ENCODE data around the gene REXO5. TPM values are rescaled to one million over a fixed set of nuclear protein-coding genes. Genes with fewer than 3 reads are reported as not detected.
A peak's percentile ranks its signal among the peaks of the same experiment; 100 is the strongest.

REXO5 gene
- total RNA-seq, 1 experiment from 2014 or later: 8.5 TPM

DNA sequence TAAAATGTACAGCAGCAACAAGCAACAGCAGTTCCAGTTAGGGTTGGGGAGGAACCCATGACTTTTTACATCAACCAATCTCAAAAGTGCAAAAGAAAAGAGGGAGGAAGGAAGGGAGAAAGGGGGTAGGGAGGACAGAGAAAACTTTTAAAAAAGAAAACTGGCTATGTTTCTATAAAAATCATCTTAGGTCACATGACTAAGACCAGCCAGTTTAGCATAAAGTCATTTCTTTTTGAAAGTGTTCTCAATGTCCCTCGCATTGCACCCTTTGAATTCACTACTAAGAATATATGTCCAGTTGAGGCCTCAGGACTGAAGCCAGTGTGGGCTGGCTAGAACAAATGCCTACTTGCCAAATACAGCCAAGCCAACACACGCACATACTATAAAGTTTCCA is 64.9 kb downstream of the REXO5 start (continued):
- TF ChIP-seq, protein P1, sequence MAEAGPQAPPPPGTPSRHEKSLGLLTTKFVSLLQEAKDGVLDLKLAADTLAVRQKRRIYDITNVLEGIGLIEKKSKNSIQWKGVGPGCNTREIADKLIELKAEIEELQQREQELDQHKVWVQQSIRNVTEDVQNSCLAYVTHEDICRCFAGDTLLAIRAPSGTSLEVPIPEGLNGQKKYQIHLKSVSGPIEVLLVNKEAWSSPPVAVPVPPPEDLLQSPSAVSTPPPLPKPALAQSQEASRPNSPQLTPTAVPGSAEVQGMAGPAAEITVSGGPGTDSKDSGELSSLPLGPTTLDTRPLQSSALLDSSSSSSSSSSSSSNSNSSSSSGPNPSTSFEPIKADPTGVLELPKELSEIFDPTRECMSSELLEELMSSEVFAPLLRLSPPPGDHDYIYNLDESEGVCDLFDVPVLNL (CRISPR knock-in tag; IDR thresholded peaks at IDR 0.05; ENCODE audit: borderline replicate concordance, low read depth): no peak
- TF ChIP-seq FOXP1 (CRISPR knock-in tag; IDR thresholded peaks at IDR 0.05; ENCODE audit: borderline replicate concordance): no peak
- TF ChIP-seq, protein P2, sequence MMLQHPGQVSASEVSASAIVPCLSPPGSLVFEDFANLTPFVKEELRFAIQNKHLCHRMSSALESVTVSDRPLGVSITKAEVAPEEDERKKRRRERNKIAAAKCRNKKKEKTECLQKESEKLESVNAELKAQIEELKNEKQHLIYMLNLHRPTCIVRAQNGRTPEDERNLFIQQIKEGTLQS (CRISPR knock-in tag; conservative IDR thresholded peaks at IDR 0.05): no peak

DNA sequence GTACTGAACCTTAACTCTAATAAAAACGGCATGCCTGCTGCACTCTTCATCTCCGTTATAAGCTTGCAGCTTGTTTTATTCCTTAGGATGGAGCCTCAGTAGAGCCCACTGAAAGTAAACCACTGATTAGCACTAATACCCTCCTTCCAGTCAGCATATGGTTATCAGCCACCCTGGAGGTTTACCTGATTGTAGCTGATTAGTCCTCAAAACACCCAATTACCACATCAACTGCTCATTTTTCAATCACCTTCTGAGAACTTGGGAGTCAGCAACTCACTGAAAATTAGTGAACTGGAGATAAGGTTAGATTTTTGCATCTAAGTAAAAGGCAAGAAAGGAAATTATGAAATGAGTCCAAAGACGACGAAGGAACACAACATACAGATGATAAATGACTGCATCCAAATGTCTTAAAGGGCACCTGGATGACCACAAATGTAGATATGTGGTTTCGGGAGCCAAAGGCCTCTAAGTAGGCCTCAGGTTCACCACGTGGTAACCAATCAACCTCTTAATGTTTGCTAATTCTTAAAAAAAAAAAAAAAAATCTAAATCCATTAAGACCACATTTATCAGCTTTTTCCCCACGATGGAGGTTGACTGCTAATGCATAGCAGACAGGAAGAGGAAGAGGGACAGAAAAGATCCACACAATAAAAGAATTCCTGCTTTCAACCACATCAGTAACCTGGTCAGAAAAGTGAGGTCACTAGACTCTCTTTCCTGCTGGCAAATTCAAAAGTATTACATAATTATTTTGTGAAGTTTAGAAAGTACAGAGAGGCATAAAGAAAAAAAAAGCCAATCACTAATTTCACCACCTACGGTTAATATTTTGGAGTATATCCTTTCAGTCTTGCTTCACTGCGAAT is 65.9 kb downstream of the REXO5 start:
- H3K36me3 Mint-ChIP-seq: no peaks in the 10 kb centered on the region
- no peak for DNase-seq (ENCODE audit: low spot score)
- ChIA-PET POLR2A (no interaction called here), CTCF (no interaction called here)
- H3K4me3 Mint-ChIP-seq: no peak overlapping the region
- H3K27ac Mint-ChIP-seq: 0 out of 2 replicates have a peak overlapping the region, but pooled peaks have one; percentile 28
- TF ChIP-seq HMGA2 (CRISPR knock-in tag; IDR thresholded peaks at IDR 0.05) (no peak), FOXK1 (CRISPR knock-in tag; IDR thresholded peaks at IDR 0.05) (no peak), ETV6 (CRISPR knock-in tag; IDR thresholded peaks at IDR 0.05) (no peak), SMAD4 (CRISPR knock-in tag; IDR thresholded peaks at IDR 0.05) (no peak), ZNF317 (CRISPR knock-in tag; IDR thresholded peaks at IDR 0.05; ENCODE audit: borderline replicate concordance, low read depth) (no peak), ZNF263 (CRISPR knock-in tag; IDR thresholded peaks at IDR 0.05; ENCODE audit: low read depth) (no peak), PRRX2 (CRISPR knock-in tag; IDR thresholded peaks at IDR 0.05) (no peak)
- TF ChIP-seq, protein P3, sequence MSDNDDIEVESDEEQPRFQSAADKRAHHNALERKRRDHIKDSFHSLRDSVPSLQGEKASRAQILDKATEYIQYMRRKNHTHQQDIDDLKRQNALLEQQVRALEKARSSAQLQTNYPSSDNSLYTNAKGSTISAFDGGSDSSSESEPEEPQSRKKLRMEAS (CRISPR knock-in tag; IDR thresholded peaks at IDR 0.05): no peak
- TF ChIP-seq, protein P4, sequence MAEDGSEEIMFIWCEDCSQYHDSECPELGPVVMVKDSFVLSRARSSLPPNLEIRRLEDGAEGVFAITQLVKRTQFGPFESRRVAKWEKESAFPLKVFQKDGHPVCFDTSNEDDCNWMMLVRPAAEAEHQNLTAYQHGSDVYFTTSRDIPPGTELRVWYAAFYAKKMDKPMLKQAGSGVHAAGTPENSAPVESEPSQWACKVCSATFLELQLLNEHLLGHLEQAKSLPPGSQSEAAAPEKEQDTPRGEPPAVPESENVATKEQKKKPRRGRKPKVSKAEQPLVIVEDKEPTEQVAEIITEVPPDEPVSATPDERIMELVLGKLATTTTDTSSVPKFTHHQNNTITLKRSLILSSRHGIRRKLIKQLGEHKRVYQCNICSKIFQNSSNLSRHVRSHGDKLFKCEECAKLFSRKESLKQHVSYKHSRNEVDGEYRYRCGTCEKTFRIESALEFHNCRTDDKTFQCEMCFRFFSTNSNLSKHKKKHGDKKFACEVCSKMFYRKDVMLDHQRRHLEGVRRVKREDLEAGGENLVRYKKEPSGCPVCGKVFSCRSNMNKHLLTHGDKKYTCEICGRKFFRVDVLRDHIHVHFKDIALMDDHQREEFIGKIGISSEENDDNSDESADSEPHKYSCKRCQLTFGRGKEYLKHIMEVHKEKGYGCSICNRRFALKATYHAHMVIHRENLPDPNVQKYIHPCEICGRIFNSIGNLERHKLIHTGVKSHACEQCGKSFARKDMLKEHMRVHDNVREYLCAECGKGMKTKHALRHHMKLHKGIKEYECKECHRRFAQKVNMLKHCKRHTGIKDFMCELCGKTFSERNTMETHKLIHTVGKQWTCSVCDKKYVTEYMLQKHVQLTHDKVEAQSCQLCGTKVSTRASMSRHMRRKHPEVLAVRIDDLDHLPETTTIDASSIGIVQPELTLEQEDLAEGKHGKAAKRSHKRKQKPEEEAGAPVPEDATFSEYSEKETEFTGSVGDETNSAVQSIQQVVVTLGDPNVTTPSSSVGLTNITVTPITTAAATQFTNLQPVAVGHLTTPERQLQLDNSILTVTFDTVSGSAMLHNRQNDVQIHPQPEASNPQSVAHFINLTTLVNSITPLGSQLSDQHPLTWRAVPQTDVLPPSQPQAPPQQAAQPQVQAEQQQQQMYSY (CRISPR knock-in tag; IDR thresholded peaks at IDR 0.05): no peak
- TF ChIP-seq, protein P1 (CRISPR knock-in tag; IDR thresholded peaks at IDR 0.05; ENCODE audit: borderline replicate concordance, low read depth): no peak
- TF ChIP-seq, protein P5, sequence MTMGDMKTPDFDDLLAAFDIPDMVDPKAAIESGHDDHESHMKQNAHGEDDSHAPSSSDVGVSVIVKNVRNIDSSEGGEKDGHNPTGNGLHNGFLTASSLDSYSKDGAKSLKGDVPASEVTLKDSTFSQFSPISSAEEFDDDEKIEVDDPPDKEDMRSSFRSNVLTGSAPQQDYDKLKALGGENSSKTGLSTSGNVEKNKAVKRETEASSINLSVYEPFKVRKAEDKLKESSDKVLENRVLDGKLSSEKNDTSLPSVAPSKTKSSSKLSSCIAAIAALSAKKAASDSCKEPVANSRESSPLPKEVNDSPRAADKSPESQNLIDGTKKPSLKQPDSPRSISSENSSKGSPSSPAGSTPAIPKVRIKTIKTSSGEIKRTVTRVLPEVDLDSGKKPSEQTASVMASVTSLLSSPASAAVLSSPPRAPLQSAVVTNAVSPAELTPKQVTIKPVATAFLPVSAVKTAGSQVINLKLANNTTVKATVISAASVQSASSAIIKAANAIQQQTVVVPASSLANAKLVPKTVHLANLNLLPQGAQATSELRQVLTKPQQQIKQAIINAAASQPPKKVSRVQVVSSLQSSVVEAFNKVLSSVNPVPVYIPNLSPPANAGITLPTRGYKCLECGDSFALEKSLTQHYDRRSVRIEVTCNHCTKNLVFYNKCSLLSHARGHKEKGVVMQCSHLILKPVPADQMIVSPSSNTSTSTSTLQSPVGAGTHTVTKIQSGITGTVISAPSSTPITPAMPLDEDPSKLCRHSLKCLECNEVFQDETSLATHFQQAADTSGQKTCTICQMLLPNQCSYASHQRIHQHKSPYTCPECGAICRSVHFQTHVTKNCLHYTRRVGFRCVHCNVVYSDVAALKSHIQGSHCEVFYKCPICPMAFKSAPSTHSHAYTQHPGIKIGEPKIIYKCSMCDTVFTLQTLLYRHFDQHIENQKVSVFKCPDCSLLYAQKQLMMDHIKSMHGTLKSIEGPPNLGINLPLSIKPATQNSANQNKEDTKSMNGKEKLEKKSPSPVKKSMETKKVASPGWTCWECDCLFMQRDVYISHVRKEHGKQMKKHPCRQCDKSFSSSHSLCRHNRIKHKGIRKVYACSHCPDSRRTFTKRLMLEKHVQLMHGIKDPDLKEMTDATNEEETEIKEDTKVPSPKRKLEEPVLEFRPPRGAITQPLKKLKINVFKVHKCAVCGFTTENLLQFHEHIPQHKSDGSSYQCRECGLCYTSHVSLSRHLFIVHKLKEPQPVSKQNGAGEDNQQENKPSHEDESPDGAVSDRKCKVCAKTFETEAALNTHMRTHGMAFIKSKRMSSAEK (CRISPR knock-in tag; IDR thresholded peaks at IDR 0.05; ENCODE audit: borderline replicate concordance): no peak
- peaks cover 33% of the 10 kb centered on the region for H3K4me1 Mint-ChIP-seq
- H3K9me3 Mint-ChIP-seq: 0 out of 2 replicates have a peak, but pooled peaks cover 3% of the 10 kb centered on the region
- ATAC-seq: no peak
- H3K27me3 Mint-ChIP-seq (ENCODE audit: low read depth): no peaks in the 10 kb centered on the region
